ENCODE measurements around the gene CRISP2. TPM values are rescaled to one million over a fixed set of nuclear protein-coding genes. Genes with fewer than 3 reads are reported as not detected.

CRISP2 gene
- total and polyA plus RNA-seq, 2 of the 8 experiments (the other 6 are each of a cell fraction or from before 2014, with no cell fraction given): 0.06 TPM; not detected in 1

GRCh38 chr6:49739423-49739822, 26.1 kb upstream of the CRISP2 start (continued):
- TF ChIP-seq CHD1 (IDR thresholded peaks at IDR 0.05; ENCODE audit: low read depth, low read length): no peak
- no peak for TF ChIP-seq RFX5 (IDR thresholded peaks at IDR 0.05; ENCODE audit: borderline replicate concordance, low read depth, low read length)
- no peak for TF ChIP-seq RBBP5 (IDR thresholded peaks at IDR 0.05; ENCODE audit: borderline replicate concordance, low read depth, low read length)
- TF ChIP-seq BCL11A (IDR thresholded peaks at IDR 0.05; ENCODE audit: low read depth in 2 of 2, low read length in 2 of 2): no peak

All from H1 (cell line).